Lower lobe of right lung (tissue), 2 donors: ENCODE results near the gene PRKG1. TPM values are rescaled to one million over a fixed set of nuclear protein-coding genes. Genes with fewer than 3 reads are reported as not detected.
A peak's percentile ranks its signal among the peaks of the same experiment; 100 is the strongest.

ENCODE experiments used
- ATAC-seq, 2 donors: fragments of 200-7000 bp; cut with Tn5 transposase; one replicate each; pipeline ENCODE4 v1.9.1; 2020 to 2022; ENCODE audit warnings: mild to moderate bottlenecking in 2 of 2, moderate library complexity in 2 of 2
- DNase-seq: peaks from one replicate; pipeline ENCODE4 v3.0.0-alpha.2; 2020
- H3K27ac ChIP-seq: fragments of 200-600 bp; one replicate; pipeline ENCODE4 v1.8.0; 2022
- H3K27me3 ChIP-seq: fragments of 200-600 bp; one replicate; pipeline ENCODE4 v1.8.0; 2022; ENCODE audit warnings: low read depth
- H3K36me3 ChIP-seq: fragments of 200-600 bp; one replicate; pipeline ENCODE4 v1.8.0; 2022; ENCODE audit warnings: mild to moderate bottlenecking
- H3K4me1 ChIP-seq: fragments of 200-600 bp; one replicate; pipeline ENCODE4 v1.8.0; 2022
- H3K4me3 ChIP-seq: fragments of 200-600 bp; one replicate; pipeline ENCODE4 v1.8.0; 2022; ENCODE audit warnings: mild to moderate bottlenecking
- H3K9me3 ChIP-seq: fragments of 200-600 bp; one replicate; pipeline ENCODE4 v1.8.0; 2022
- CTCF ChIP-seq: fragments of 200-600 bp; IDR thresholded peaks from one replicate; pipeline ENCODE4 v1.8.0; 2022; ENCODE audit warnings: antibody characterized with exemption, mild to moderate bottlenecking
- intact Hi-C: fragments of 100-400 bp; cut with DNase I; formaldehyde crosslinking; loops from one replicate; pipeline ENCODE4 v1.11.0; 2022
- total RNA-seq: library from RNA; stranded (reverse); fragmentation: NEBNext Ultra II Directional; extraction: Animal tissue kit (Norgen Biotek cat#: 25700); gene quantifications from one replicate; pipeline ENCODE4 v1.2.1, GENCODE V29; 2021
- donor health status: DM: no; HTN: yes; CAD: no; lungs with severe emphysema.

Gene PRKG1
- total RNA-seq, 1 donor from 2014 or later = 23.6 TPM

GRCh38 chr10:51422311-51423120, 348.2 kb downstream of the PRKG1 start:
- intact Hi-C loops = no loop called here
- peak; percentile 47 for DNase-seq
- ATAC-seq = peak; percentile 74 to 85
- H3K4me3 ChIP-seq = no peak overlapping the region
- TF ChIP-seq CTCF = peak; percentile 72
- no peak overlapping the region for H3K27ac ChIP-seq
- H3K4me1 ChIP-seq = no peaks in the 10 kb centered on the region
- H3K27me3 ChIP-seq = no peaks in the 10 kb centered on the region
- no peaks in the 10 kb centered on the region for H3K36me3 ChIP-seq
- no peaks in the 10 kb centered on the region for H3K9me3 ChIP-seq

GRCh38 chr10:51423121-51423452, 348.8 kb downstream of the PRKG1 start:
- TF ChIP-seq CTCF = no peak
- Histone ChIP-seq H3K27ac (no peak overlapping the region), H3K9me3 (no peaks in the 10 kb centered on the region), H3K4me1 (no peaks in the 10 kb centered on the region), H3K36me3 (no peaks in the 10 kb centered on the region), H3K27me3 (no peaks in the 10 kb centered on the region), H3K4me3 (no peak overlapping the region)
- intact Hi-C loops = no loop called here
- ATAC-seq = no peak
- DNase-seq = no peak

- Histone ChIP-seq H3K27ac (no peak overlapping the region), H3K36me3 (no peaks in the 10 kb centered on the region), H3K4me3 (no peak overlapping the region), H3K9me3 (no peaks in the 10 kb centered on the region), H3K4me1 (no peaks in the 10 kb centered on the region), H3K27me3 (no peaks in the 10 kb centered on the region)
- ATAC-seq (no peak), DNase-seq (no peak)
- TF ChIP-seq CTCF = no peak
- intact Hi-C loops = no loop called here
Measured at GRCh38 chr10:51425431-51425830, 351.1 kb downstream of the PRKG1 start.

GRCh38 chr10:51427758-51428157, 353.5 kb downstream of the PRKG1 start:
- H3K36me3 ChIP-seq = no peaks in the 10 kb centered on the region
- no peak for DNase-seq
- intact Hi-C loops = no loop called here

GRCh38 chr10:51430506-51430905, 356.2 kb downstream of the PRKG1 start:
- no peak for DNase-seq
- no peak for TF ChIP-seq CTCF
- no peak for ATAC-seq
- Histone ChIP-seq H3K4me3 (no peak overlapping the region), H3K27ac (no peak overlapping the region), H3K36me3 (no peaks in the 10 kb centered on the region), H3K27me3 (no peaks in the 10 kb centered on the region), H3K4me1 (no peaks in the 10 kb centered on the region), H3K9me3 (no peaks in the 10 kb centered on the region)
- intact Hi-C loops = no loop called here

More at GRCh38 chr10:51427758-51428157, 353.5 kb downstream of the PRKG1 start:
- Histone ChIP-seq H3K27ac (no peak overlapping the region), H3K27me3 (no peaks in the 10 kb centered on the region), H3K4me3 (no peak overlapping the region), H3K4me1 (no peaks in the 10 kb centered on the region), H3K9me3 (no peaks in the 10 kb centered on the region)
- ATAC-seq = no peak
- no peak for TF ChIP-seq CTCF
